ENCODE data around the gene TBC1D7. TPM values are rescaled to one million over a fixed set of nuclear protein-coding genes. Genes with fewer than 3 reads are reported as not detected.

Gene TBC1D7
- total RNA-seq, 1 experiment from 2014 or later: 23.0 TPM

- DNase-seq (ENCODE audit: extremely low read depth, low read depth): no peak
Measured at GRCh38 chr6:13296536-13296997, 31.8 kb downstream of the TBC1D7 start.

GRCh38 chr6:13295576-13295975 is 32.8 kb downstream of the TBC1D7 start:
- no peak for DNase-seq (ENCODE audit: extremely low read depth, low read depth)

GRCh38 chr6:13294499-13295069 is 33.8 kb downstream of the TBC1D7 start:
- no peak for DNase-seq (ENCODE audit: extremely low read depth, low read depth)

- DNase-seq (ENCODE audit: extremely low read depth, low read depth): no peak
Measured at GRCh38 chr6:13292774-13293173, 35.6 kb downstream of the TBC1D7 start.

GRCh38 chr6:13290335-13290734 is 38.0 kb downstream of the TBC1D7 start:
- no peak for DNase-seq (ENCODE audit: extremely low read depth, low read depth)

DNA sequence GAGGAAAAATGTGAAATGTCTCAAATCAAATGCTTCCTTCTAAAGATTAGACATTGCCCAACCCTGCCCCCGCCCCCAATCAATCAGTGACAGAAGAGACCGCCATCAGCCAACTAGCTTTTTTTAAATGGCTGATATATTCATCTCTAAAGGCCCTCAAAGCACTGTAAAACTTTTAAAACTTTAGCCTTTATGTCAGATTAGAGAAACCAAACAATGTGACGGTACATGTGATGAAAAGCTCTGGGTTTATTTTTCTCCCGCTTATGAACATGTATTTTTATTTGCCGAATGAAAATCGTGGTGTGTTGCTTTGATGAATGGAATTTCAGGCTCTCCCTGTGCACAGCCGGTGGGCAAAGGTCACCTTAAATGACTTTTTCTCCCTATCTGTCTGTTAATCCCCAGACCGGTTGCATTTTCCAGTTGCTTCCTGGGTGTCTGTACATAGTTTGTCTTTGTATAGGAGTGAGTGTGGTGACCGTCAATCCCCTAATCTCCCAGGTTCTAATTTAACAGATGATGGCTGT is 38.5 kb downstream of the TBC1D7 start:
- no peak for DNase-seq (ENCODE audit: extremely low read depth, low read depth)

DNA sequence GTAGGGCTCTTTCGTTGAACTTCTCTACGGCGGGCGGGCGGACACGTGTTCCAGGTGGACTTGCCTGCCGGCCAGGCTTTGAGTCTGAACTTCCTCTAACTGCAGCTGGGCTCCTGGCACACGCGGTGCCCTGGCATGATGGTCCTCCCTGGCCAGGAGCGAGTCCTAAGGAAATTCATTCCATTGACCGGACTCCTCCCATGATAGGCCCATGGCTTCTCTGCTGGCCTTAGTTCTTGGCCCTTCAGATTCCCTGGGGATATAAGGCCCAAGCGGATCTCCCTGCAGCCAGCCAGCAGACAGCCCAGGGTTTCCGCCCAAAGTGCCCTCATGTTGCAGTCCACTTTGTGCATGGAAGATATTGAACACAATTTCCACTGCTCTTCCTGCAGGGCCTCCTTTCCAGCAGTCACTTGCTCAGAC is 39.4 kb downstream of the TBC1D7 start:
- no peak for DNase-seq (ENCODE audit: extremely low read depth, low read depth)

- no peak for DNase-seq (ENCODE audit: extremely low read depth, low read depth)
Measured at GRCh38 chr6:13288481-13288880, 39.9 kb downstream of the TBC1D7 start.

- no peak for DNase-seq (ENCODE audit: extremely low read depth, low read depth)
Measured at GRCh38 chr6:13287104-13287503, 41.2 kb downstream of the TBC1D7 start.

GRCh38 chr6:13286181-13286580 is 42.2 kb downstream of the TBC1D7 start:
- no peak for DNase-seq (ENCODE audit: extremely low read depth, low read depth)

- DNase-seq (ENCODE audit: extremely low read depth, low read depth): no peak
Measured at GRCh38 chr6:13285705-13286104, 42.6 kb downstream of the TBC1D7 start.

DNA sequence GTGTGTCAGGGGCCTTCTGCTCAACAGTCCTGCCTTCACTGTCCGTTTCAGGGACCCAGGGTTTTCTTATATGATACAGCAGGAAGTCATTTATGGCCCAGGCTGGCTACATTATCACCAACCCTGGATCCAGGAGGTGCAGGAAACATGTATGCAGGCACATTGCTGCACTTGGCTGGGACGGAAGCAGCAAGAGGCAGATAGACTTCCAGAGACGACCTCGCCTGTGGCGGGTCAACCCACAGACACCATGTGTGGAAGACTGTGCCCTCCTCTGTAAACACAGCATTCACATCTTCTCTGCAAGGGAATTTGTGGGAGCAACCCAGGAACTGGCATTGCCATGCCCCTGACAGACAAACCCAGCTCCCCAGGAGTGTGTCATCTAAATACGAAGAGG is 43.7 kb downstream of the TBC1D7 start:
- no peak for DNase-seq (ENCODE audit: extremely low read depth, low read depth)

- DNase-seq (ENCODE audit: extremely low read depth, low read depth): no peak
Measured at GRCh38 chr6:13283331-13283730, 45.0 kb downstream of the TBC1D7 start.

DNA sequence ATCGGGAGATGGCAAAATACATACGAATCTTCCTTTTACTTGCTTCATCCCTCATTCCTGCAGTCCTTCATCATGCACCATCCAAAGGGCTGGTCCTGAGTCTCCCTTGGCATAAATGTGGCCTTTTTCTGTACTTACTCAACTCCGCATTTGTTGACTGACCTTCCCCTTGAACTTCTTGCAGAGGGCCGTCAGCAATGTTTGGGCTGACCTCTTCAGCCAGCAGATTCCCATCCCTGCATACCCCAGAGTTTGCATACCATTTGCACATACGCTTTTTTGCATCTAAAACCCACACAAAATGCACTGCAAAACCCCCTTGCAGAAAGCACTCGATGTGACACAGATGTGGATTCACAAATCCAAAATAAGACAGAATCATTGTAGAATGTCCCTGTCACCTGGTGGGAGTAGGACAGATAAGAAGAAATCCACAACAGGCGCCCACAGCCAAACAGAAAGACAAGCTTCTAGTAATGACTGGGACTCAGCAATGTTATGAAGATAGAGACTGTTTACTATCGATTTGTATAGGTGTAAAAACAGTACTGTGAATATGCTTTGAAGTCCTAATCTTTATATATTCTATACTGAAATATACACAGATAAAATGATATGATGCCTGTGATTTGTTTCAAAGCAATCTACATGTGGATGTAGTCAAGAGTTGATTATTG is 45.8 kb downstream of the TBC1D7 start:
- DNase-seq (ENCODE audit: extremely low read depth, low read depth): no peak

DNA sequence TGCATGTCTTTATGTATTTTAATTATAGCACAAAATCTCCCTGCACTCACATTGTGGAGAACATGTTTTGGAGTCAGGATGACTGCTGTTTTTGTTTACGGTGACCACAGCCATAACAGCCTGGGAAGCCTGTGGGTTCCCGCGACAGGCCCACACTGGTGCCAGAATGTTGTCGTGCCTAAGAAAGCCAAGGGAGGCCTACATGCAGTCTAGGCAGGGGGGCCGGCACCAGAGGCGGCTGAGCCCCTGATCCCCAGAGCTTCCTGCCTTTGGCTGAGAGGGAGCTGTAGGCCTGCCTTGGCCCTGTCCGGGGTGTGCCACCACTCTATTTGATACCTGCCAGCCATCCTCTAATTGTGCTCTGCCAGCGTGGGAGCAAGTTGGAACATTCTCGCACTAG is 46.7 kb downstream of the TBC1D7 start:
- DNase-seq (ENCODE audit: extremely low read depth, low read depth): no peak

DNA sequence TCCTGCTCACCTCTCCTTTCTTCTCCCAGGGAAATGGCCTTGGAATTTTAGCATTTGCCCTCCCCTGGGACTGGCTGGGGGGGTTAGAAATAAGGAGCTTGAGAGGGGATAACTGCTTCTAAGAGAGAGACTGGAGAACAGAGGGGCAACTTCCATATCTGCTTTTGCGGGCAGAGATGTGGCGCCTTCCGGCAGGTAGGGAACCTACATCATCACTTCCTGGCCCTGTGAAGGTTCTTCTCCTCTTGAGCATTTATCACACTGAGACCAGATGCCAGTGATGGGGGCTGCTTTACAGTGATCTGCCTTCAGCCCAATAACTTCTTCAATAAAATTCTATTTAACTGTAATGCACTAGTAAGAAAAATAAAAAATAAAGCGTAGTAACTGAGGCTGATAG is 48.1 kb downstream of the TBC1D7 start:
- DNase-seq (ENCODE audit: extremely low read depth, low read depth): no peak

DNA sequence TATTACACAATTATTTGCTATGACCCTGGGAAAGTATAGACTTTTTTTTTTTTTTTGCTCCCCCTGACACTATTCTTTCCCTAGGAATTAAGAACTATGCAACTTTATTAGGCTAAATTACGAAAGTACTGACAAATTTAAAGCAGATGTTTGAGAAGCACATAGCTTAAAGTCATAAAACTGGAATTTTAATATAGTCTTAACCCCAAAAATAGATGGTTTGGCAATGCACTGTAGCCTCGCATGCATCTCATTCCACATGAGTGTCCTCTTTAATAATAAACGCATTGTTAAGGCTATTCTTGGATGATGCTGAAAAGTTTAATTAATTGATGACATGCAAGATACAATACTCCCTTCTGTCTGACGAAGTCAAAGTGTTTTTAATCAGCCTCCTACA is 49.3 kb downstream of the TBC1D7 start:
- no peak for DNase-seq (ENCODE audit: extremely low read depth, low read depth)

DNA sequence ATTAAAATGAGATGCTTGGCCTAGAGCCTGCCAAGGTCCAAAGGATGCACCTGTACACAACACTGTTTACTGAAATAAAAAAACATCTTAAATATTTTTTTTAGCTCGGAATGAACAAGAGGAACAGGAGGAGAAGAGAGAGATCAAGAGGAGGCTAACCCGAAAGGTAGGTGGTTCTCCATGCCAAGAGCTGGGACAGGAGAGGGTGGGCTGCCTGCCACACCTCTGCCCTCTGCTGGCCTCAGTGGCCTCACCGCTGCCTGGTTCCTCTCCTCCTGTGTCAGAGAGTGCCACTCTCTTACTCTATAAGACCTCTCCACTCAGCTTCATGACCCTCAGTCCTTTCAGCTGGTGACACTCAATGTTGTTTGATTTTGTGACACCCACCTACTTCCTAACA is 50.2 kb downstream of the TBC1D7 start:
- DNase-seq (ENCODE audit: extremely low read depth, low read depth): no peak

DNA sequence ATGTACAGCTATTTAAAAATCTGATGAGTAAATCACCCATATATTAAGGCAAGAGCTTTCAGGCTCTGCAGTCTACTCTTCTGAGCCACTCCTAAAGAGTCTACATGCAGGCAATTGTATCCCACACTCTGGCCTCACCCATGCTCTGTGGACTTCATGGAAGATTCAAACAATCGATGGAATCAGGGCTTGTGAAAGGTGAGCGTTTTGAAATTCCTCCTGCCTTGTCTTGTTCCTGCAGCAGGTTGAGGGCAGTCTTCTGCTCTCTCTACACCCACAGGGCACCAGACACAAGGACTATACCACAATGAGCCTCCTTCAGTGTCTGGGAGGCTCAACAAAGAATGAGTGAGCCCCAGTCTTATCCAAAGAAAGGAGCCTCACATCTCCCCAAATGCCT is 51.1 kb downstream of the TBC1D7 start:
- DNase-seq (ENCODE audit: extremely low read depth, low read depth): no peak

GRCh38 chr6:13275435-13275989 is 52.8 kb downstream of the TBC1D7 start:
- no peak for DNase-seq (ENCODE audit: extremely low read depth, low read depth)

DNA sequence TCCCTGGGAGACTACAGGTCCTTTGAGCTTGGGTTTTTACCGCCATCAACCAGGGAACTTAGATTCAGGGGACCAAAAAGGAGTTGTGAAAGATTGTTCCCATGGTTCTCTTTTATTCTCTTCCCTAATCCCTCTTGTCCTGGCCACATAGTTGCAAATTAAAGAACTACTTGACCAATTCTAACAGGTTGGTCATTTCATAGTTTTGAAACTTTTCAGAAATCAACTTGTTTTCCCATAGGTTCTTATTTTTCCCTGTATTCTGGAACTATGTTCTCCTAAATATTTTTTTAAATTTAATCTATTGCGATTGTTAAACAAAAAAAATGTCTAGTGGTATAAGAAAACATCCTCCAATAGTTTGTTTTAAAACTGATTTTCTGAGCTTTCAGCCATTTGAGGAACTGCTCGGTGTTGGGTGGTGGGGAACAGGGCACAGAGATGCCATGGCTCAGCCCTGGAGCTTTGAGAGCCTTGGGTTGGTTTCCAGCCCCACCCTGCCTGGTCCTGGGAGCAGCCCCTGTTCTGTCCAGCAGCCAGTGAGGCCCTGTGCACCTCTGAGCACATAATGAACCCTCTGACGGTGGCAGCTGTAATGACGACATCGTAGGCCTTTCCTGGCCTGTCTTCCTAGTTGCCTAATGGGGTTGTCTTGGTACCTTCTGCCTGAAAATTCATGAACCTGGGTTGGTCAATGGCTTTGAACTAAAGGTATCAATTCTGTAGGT is 53.5 kb downstream of the TBC1D7 start:
- no peak for DNase-seq (ENCODE audit: extremely low read depth, low read depth)
